Panc1 (cell line): ENCODE measurements around the gene MCEE. TPM values are rescaled to one million over a fixed set of nuclear protein-coding genes. Genes with fewer than 3 reads are reported as not detected.
"Not testable (repeated sequence)": the region's sequence is repeated elsewhere in the genome, so short reads cannot be mapped to it uniquely, and the experiment has no call there.

Experiments
- ATAC-seq: fragments of 200-7000 bp; cut with Tn5 transposase; 2 replicates; pipeline ENCODE4 v1.9.1; 2020; ENCODE audit warnings: mild to moderate bottlenecking, moderate library complexity
- BruUV-seq: library from RNA; stranded (reverse); fragments of 400-500 nt; replicated peaks from 2 replicates; lab custom pipeline; 2021; lab: Mats Ljungman, UMichigan
- CTCF ChIA-PET: fragments of 300-600 bp; sonication (Branson Sonifier 250); formaldehyde crosslinking; loops from one replicate; lab custom pipeline; 2022; ENCODE audit warnings: antibody characterized with exemption; lab: Charles Lee
- POLR2A ChIA-PET: fragments of 300-600 bp; sonication (Branson Sonifier 250); formaldehyde crosslinking; loops from one replicate; lab custom pipeline; 2022; ENCODE audit warnings: antibody characterized with exemption; lab: Charles Lee
- DNase-seq: peaks from one replicate; pipeline ENCODE4 v3.0.0-alpha.2; 2010; ENCODE audit warnings: low read depth, low spot score
- H3K27ac ChIP-seq: 2 replicates; pipeline ENCODE4 v1.5.1; 2011; ENCODE audit warnings: mild to moderate bottlenecking, low read length, inconsistent platforms
- H3K27me3 ChIP-seq: fragments of 200-500 bp; sonication (Bioruptor generic); 2 replicates; pipeline ENCODE4 v1.6.0; 2014; ENCODE audit warnings: low read length, inconsistent platforms; ENCODE audit not compliant: control insufficient read depth, insufficient read depth
- H3K36me3 ChIP-seq: fragments of 200-500 bp; sonication (Bioruptor generic); 2 replicates; pipeline ENCODE4 v1.5.1; 2014; ENCODE audit warnings: inconsistent platforms, mild to moderate bottlenecking, low read length, moderate library complexity; ENCODE audit not compliant: control insufficient read depth, insufficient read depth
- H3K4me1 ChIP-seq: 2 replicates; pipeline ENCODE4 v1.5.1; 2011; ENCODE audit warnings: inconsistent platforms, mild to moderate bottlenecking, low read length, moderate library complexity; ENCODE audit not compliant: control insufficient read depth, insufficient read depth
- H3K4me3 ChIP-seq, 2 experiments: 2 replicates each; pipeline ENCODE4 v1.5.1; 2011 to 2012; ENCODE audit warnings: low read depth in 2 of 2, low read length in 2 of 2, mild to moderate bottlenecking in 2 of 2, inconsistent platforms in 1 of 2, moderate library complexity in 1 of 2
- H3K9me3 ChIP-seq: fragments of 200-500 bp; sonication (Bioruptor generic); 2 replicates; pipeline ENCODE4 v1.5.1; 2014; ENCODE audit warnings: low read depth, mild to moderate bottlenecking, inconsistent platforms, low read length, moderate library complexity; ENCODE audit not compliant: control insufficient read depth, insufficient read depth
- POLR2AphosphoS5 ChIP-seq: IDR thresholded peaks from 2 replicates; pipeline ENCODE4 v1.6.1; 2012; ENCODE audit warnings: mild to moderate bottlenecking, low read depth, low read length, moderate library complexity
- SIN3A ChIP-seq: IDR thresholded peaks from 2 replicates; pipeline ENCODE4 v1.6.1; 2012; ENCODE audit warnings: low read depth, mild to moderate bottlenecking, low read length, moderate library complexity, borderline replicate concordance; ENCODE audit not compliant: insufficient read depth
- TCF7L2 ChIP-seq: IDR thresholded peaks from 2 replicates; pipeline ENCODE4 v1.6.1; 2011; ENCODE audit warnings: mild to moderate bottlenecking, low read depth, low read length, inconsistent platforms
- in situ Hi-C: cut with HindIII; loops from 2 replicates; pipeline ENCODE4 v1.10.0; 2016; ENCODE audit warnings: low sequenced_read_pairs, low pct_unique_long_range_greater_than_20kb
- intact Hi-C: fragments of 100-400 bp; cut with micrococcal nuclease; formaldehyde crosslinking; loops from one replicate; pipeline ENCODE4 v1.10.0; 2022; ENCODE audit not compliant: unreplicated experiment
- total RNA-seq: library from RNA; stranded (reverse); gene quantifications from one replicate; pipeline ENCODE4 v1.2.1, GENCODE V29; 2021; ENCODE audit not compliant: unreplicated experiment
- TF ChIP-seq, protein P1 (sequence below), 2 experiments: IDR thresholded peaks; 2 replicates each; pipeline ENCODE4 v1.6.1; 2011 to 2012; ENCODE audit warnings: low read depth in 2 of 2, control low read depth in 1 of 2, low read length in 1 of 2, mild to moderate bottlenecking in 1 of 2, moderate library complexity in 1 of 2; ENCODE audit not compliant: insufficient read depth in 1 of 2
- TF ChIP-seq, protein P2 (sequence below): fragments of 450-650 bp; IDR thresholded peaks from 2 replicates; pipeline ENCODE4 v1.5.1; 2017; ENCODE audit warnings: mild to moderate bottlenecking

The MCEE gene
- total RNA-seq, 1 experiment from 2014 or later: 4.8 TPM

DNA sequence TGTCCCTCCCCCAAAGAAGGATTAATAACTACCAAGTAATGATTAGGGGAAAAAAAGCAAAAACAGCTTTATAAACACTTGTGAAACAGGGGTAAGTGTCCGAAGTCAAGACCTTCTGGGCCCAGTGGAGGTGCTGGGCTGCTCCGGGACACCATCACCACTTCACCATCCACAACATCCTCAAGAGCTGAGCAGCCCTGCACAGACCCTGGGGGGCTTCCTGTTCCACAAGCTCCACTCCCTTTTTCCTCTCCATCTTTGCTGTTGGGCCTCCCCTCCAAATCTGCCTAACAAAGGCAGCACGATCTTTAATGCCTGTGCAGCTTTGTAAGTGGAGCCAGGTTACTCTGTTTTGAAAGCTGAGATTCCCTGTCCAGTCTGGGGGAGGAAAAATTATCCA lies 46.7 kb downstream of the MCEE start:
- CTCF ChIA-PET, ATAC-seq, POLR2A ChIA-PET: not testable (repeated sequence)

DNA sequence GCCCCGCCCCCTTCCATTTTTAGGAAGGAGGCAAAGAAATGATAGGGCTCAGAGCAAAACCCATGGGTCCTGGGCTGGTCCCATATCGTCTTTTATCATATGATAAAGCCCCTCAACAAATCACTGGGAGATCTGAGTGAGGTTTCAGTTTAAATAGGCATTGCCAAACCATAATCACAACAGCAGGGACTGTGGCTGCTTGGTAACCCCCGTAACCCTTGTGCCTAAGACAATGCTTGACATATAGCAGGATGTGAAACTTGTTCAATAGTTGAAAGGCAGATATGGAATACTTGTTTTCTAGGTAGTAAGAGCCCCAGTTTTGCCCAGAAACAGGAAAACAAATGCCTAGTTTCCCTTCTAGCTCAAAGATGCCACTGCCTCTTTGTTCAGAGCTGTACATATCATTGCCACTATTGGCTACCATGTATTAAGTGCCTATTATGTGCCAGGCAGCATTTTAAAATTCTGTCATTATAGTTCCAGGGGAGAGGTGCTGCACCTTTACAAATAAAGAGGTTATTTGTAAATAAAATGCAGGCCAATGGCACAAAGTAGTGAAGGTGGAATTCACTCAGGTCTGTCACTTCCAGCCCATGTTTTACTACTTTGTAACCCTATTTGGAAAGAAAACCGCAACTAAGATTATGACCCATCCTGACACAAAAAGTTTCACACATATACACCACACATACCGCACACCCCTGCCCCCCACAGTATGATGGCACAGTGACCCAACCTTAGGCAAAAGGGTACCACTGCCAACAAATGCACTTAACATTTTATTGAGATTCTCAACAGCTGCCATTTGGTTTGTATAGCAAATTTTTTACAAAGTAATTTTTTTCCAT lies 47.4 kb downstream of the MCEE start:
- DNase-seq (no peak), ATAC-seq (no peak)
- intact Hi-C loops: no loop called here
- CTCF ChIA-PET: no interaction called here
- no TSS peak for BruUV-seq
- POLR2A ChIA-PET: no interaction called here
- Histone ChIP-seq H3K9me3 (no peaks in the 10 kb centered on the region), H3K27me3 (peaks cover 2% of the 10 kb centered on the region), H3K4me3 (no peak overlapping the region), H3K27ac (no peak overlapping the region), H3K4me1 (no peaks in the 10 kb centered on the region), H3K36me3 (no peaks in the 10 kb centered on the region)
- TF ChIP-seq POLR2AphosphoS5 (no peak; the same call in 1 of the 2 replicates), SIN3A (no peak), TCF7L2 (no peak)
- TF ChIP-seq, protein P1, sequence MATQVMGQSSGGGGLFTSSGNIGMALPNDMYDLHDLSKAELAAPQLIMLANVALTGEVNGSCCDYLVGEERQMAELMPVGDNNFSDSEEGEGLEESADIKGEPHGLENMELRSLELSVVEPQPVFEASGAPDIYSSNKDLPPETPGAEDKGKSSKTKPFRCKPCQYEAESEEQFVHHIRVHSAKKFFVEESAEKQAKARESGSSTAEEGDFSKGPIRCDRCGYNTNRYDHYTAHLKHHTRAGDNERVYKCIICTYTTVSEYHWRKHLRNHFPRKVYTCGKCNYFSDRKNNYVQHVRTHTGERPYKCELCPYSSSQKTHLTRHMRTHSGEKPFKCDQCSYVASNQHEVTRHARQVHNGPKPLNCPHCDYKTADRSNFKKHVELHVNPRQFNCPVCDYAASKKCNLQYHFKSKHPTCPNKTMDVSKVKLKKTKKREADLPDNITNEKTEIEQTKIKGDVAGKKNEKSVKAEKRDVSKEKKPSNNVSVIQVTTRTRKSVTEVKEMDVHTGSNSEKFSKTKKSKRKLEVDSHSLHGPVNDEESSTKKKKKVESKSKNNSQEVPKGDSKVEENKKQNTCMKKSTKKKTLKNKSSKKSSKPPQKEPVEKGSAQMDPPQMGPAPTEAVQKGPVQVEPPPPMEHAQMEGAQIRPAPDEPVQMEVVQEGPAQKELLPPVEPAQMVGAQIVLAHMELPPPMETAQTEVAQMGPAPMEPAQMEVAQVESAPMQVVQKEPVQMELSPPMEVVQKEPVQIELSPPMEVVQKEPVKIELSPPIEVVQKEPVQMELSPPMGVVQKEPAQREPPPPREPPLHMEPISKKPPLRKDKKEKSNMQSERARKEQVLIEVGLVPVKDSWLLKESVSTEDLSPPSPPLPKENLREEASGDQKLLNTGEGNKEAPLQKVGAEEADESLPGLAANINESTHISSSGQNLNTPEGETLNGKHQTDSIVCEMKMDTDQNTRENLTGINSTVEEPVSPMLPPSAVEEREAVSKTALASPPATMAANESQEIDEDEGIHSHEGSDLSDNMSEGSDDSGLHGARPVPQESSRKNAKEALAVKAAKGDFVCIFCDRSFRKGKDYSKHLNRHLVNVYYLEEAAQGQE (IDR thresholded peaks at IDR 0.05; ENCODE audit: insufficient read depth in 1 of 2, low read depth in 2 of 2, low read length in 1 of 2): no peak
- TF ChIP-seq, protein P2, sequence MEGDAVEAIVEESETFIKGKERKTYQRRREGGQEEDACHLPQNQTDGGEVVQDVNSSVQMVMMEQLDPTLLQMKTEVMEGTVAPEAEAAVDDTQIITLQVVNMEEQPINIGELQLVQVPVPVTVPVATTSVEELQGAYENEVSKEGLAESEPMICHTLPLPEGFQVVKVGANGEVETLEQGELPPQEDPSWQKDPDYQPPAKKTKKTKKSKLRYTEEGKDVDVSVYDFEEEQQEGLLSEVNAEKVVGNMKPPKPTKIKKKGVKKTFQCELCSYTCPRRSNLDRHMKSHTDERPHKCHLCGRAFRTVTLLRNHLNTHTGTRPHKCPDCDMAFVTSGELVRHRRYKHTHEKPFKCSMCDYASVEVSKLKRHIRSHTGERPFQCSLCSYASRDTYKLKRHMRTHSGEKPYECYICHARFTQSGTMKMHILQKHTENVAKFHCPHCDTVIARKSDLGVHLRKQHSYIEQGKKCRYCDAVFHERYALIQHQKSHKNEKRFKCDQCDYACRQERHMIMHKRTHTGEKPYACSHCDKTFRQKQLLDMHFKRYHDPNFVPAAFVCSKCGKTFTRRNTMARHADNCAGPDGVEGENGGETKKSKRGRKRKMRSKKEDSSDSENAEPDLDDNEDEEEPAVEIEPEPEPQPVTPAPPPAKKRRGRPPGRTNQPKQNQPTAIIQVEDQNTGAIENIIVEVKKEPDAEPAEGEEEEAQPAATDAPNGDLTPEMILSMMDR: no peak
- in situ Hi-C loops: no loop called here

More for the DNA sequence above, 46.7 kb downstream of the MCEE start:
- H3K9me3 ChIP-seq, H3K27ac ChIP-seq, H3K4me3 ChIP-seq, H3K36me3 ChIP-seq, intact Hi-C loops, BruUV-seq, H3K27me3 ChIP-seq, H3K4me1 ChIP-seq, in situ Hi-C loops, DNase-seq: not testable (repeated sequence)

DNA sequence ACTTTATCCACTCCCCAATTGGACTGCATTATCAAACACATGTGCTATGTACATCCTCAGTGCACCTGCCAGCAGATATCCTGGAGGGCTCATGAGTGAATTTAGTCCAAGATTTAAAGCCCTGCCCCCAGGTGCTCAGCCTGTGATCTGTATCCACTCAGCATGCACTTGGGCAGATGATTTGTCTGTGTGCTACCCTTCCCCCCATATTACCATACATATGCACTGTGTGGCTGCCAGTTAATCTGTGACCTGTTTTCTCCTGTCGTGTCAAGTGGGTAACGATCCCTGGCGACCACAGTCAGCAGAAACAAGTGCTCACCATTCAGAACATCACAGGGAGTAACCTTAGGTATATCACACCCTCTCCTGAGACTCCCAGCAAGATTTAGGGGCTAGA lies 51.4 kb downstream of the MCEE start:
- no peak overlapping the region for H3K27ac ChIP-seq
- no peaks in the 10 kb centered on the region for H3K4me1 ChIP-seq
- ChIA-PET CTCF (no interaction called here), POLR2A (no interaction called here)
- no TSS peak for BruUV-seq
- DNase-seq: no peak
- in situ Hi-C loops (no loop called here), intact Hi-C loops (no loop called here)
- H3K9me3 ChIP-seq: no peaks in the 10 kb centered on the region
- no peaks in the 10 kb centered on the region for H3K27me3 ChIP-seq
- ATAC-seq: no peak
- H3K36me3 ChIP-seq: no peaks in the 10 kb centered on the region
- TF ChIP-seq, protein P1 (IDR thresholded peaks at IDR 0.05; ENCODE audit: insufficient read depth in 1 of 2, low read depth in 2 of 2, low read length in 1 of 2): no peak
- TF ChIP-seq SIN3A (no peak), TCF7L2 (no peak), POLR2AphosphoS5 (no peak)
- TF ChIP-seq, protein P2: no peak
- H3K4me3 ChIP-seq: no peak overlapping the region
